Testis (tissue), 2 donors: ENCODE data around the gene TSEN54.

Source experiments
- CTCF ChIP-seq, 3 experiments: fragments of 450-650 bp in 2 of 3; fragments of 200-600 bp in 1 of 3; sonication (generic) in 1 of 3; IDR thresholded peaks; one replicate each; pipeline ENCODE4 v1.5.1; 2016 to 2019; ENCODE audit warnings: antibody characterized with exemption in 3 of 3, mild to moderate bottlenecking in 2 of 3, moderate library complexity in 1 of 3
- POLR2A ChIP-seq: fragments of 450-650 bp; IDR thresholded peaks from one replicate; pipeline ENCODE4 v1.6.1; 2017; ENCODE audit warnings: antibody characterized with exemption, mild to moderate bottlenecking, moderate library complexity

- no peak for TF ChIP-seq CTCF (IDR thresholded peaks at IDR 0.05)
- no peak for TF ChIP-seq POLR2A
These were observed 30.8 kb downstream of the TSEN54 start for GRCh38 chr17:75547091-75547490.
